Effector CD4-positive, alpha-beta T cell (primary cell): ENCODE results near the gene LIN9.
"Not testable (repeated sequence)": the region's sequence is repeated elsewhere in the genome, so short reads cannot be mapped to it uniquely, and the experiment has no call there.

ENCODE experiments used
- DNase-seq: peaks from one replicate; pipeline ENCODE4 v3.0.0-alpha.2; 2020

Gene LIN9

GRCh38 chr1:226210571-226211176, 98.3 kb downstream of the LIN9 start:
- DNase-seq, result no peak

- no peak for DNase-seq
These were observed 99.5 kb downstream of the LIN9 start for GRCh38 chr1:226209307-226210059.

GRCh38 chr1:226207048-226207447, 101.9 kb downstream of the LIN9 start:
- no peak for DNase-seq

GRCh38 chr1:226204198-226204597, 104.8 kb downstream of the LIN9 start:
- DNase-seq, result no peak

- no peak for DNase-seq
These were observed 105.3 kb downstream of the LIN9 start for GRCh38 chr1:226203655-226204054.

GRCh38 chr1:226203240-226203639, 105.7 kb downstream of the LIN9 start:
- DNase-seq, result no peak

GRCh38 chr1:226202666-226203065, 106.3 kb downstream of the LIN9 start:
- not testable (repeated sequence) for DNase-seq

GRCh38 chr1:226202246-226202645, 106.7 kb downstream of the LIN9 start:
- DNase-seq, result no peak

GRCh38 chr1:226201029-226201593, 107.9 kb downstream of the LIN9 start:
- DNase-seq, result no peak

GRCh38 chr1:226199971-226200370, 109.0 kb downstream of the LIN9 start:
- no peak for DNase-seq

- no peak for DNase-seq
These were observed 113.8 kb downstream of the LIN9 start for GRCh38 chr1:226195144-226195543.

- no peak for DNase-seq
These were observed 121.6 kb downstream of the LIN9 start for GRCh38 chr1:226187380-226187779.

- DNase-seq, result no peak
These were observed 122.0 kb downstream of the LIN9 start for GRCh38 chr1:226187019-226187322.

GRCh38 chr1:226186124-226187018, 122.6 kb downstream of the LIN9 start, which contains the start of gene ACBD3:
Gene ACBD3 (minus strand): TSS chr1:226186741. CDS start chr1:226186675, 66 bp downstream.
- DNase-seq, result peak; percentile 81

GRCh38 chr1:226185141-226186036, 123.6 kb downstream of the LIN9 start:
- no peak for DNase-seq

GRCh38 chr1:226181996-226182714, 126.8 kb downstream of the LIN9 start:
- DNase-seq, result no peak
